SK-N-MC (cell line): ENCODE data around the gene INPP5D.

Experiments used
- EZH2 ChIP-seq: fragments of 200-600 bp; sonication (generic); IDR thresholded peaks from one replicate; pipeline ENCODE4 v1.6.1; 2017; ENCODE audit warnings: antibody characterized with exemption
- POLR2AphosphoS5 ChIP-seq: IDR thresholded peaks from 2 replicates; pipeline ENCODE4 v1.6.1; 2012; ENCODE audit warnings: mild to moderate bottlenecking, low read depth, low read length, borderline replicate concordance

GRCh38 chr2:233210281-233210680, 150.1 kb downstream of the INPP5D start:
- TF ChIP-seq EZH2 (no peak), POLR2AphosphoS5 (no peak)
